Fibroblast of skin of abdomen (primary cell): ENCODE measurements around the gene A2M.

ENCODE experiments used
- DNase-seq: peaks from one replicate; pipeline ENCODE4 v3.0.0-alpha.2; 2013

Gene A2M

GRCh38 chr12:9033265-9033887, 82.3 kb downstream of the A2M start:
- no peak for DNase-seq

- no peak for DNase-seq
These were observed 83.3 kb downstream of the A2M start for GRCh38 chr12:9032202-9032964.

GRCh38 chr12:9030776-9031175, 84.9 kb downstream of the A2M start:
- DNase-seq: no peak

GRCh38 chr12:9027161-9028059, 88.3 kb downstream of the A2M start:
- no peak for DNase-seq

GRCh38 chr12:9024512-9024911, 91.2 kb downstream of the A2M start:
- no peak for DNase-seq

GRCh38 chr12:9022592-9022991, 93.1 kb downstream of the A2M start:
- DNase-seq: no peak
